GM12892 (cell line): Measurements from ENCODE around the gene HNRNPA2B1.

Experiments used
- POLR2A ChIP-seq: IDR thresholded peaks from 2 replicates; pipeline ENCODE4 v1.6.1; 2011; ENCODE audit warnings: low read depth, low read length, control low read depth
- TAF1 ChIP-seq: IDR thresholded peaks from 2 replicates; pipeline ENCODE4 v1.6.1; 2011; ENCODE audit warnings: low read depth, mild to moderate bottlenecking, control low read depth, low read length, borderline replicate concordance

DNA sequence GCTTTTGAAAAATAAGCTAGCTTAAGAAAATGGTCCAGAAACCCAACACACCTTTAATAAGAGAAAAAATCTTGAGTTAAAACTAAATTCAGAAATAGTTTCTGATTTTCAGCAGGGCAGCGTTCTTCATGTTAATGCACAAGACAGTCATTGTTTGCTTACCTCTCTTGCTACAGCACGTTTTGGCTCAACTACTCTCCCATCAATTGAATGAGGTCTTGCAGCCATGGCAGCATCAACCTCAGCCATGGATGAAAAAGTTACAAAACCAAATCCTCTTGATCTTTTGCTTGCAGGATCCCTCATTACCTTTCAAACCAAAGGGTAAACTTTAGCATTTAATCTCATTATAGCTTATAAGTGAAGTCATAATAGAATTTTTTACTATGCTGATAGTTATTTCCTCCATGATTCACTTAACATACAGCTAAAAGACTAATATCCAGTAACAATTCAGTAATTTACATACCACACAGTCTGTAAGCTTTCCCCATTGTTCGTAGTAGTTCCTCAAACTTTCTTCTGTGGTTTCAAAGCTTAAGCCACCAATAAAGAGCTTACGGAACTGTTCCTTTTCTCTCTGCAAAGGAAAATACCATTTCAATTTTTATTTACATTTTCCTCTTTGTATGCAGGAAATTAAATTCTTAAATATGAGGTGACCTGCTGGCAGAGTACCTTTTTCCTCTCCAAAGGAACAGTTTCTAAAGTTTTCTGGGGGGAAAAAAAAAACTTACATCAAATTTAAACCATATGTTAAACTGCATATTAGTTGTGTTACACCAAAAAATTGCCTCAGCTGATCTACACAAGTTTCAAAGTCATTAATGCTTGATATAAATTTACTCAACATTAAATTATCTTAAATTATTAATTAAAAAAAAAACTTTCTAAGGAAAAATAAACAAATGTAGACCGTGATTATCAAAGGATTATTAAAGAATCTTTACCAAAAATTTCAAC, 3.1 kb downstream of the HNRNPA2B1 start:
- no peak for TF ChIP-seq TAF1
- TF ChIP-seq POLR2A, result peak; percentile 44; the same call in 1 of the 2 replicates
